Activated naive CD4-positive, alpha-beta T cell treated with anti-CD3 and anti-CD28 coated beads, Interleukin-2, amount 10 ng/mL, durations not matched to agents 7 days and 5 days (primary cell): ENCODE measurements around the gene CAMK1D.
A peak's percentile ranks its signal among the peaks of the same experiment; 100 is the strongest.

Experiments
- CTCF ChIA-PET: fragments of 350-600 bp; sonication (Branson Sonifier 250); formaldehyde crosslinking; loops from one replicate; lab custom pipeline; 2021; ENCODE audit warnings: antibody characterized with exemption; lab: Charles Lee
- DNase-seq: peaks from one replicate; pipeline ENCODE4 v3.0.0-alpha.2; 2020
- H3K27ac Mint-ChIP-seq: one replicate; pipeline ENCODE4 v1.8.0; 2021; ENCODE audit warnings: mild to moderate bottlenecking, moderate library complexity, mixed read lengths
- H3K27me3 Mint-ChIP-seq: one replicate; pipeline ENCODE4 v1.8.0; 2021; ENCODE audit warnings: mild to moderate bottlenecking, mixed read lengths
- H3K36me3 Mint-ChIP-seq: one replicate; pipeline ENCODE4 v1.8.0; 2021; ENCODE audit warnings: mixed read lengths
- H3K4me1 Mint-ChIP-seq: one replicate; pipeline ENCODE4 v1.8.0; 2021; ENCODE audit warnings: mixed read lengths
- H3K4me3 Mint-ChIP-seq: one replicate; pipeline ENCODE4 v1.8.0; 2021; ENCODE audit warnings: mild to moderate bottlenecking, moderate library complexity, mixed read lengths
- H3K9me3 Mint-ChIP-seq: one replicate; pipeline ENCODE4 v1.8.0; 2021; ENCODE audit warnings: mixed read lengths

CAMK1D gene

DNA sequence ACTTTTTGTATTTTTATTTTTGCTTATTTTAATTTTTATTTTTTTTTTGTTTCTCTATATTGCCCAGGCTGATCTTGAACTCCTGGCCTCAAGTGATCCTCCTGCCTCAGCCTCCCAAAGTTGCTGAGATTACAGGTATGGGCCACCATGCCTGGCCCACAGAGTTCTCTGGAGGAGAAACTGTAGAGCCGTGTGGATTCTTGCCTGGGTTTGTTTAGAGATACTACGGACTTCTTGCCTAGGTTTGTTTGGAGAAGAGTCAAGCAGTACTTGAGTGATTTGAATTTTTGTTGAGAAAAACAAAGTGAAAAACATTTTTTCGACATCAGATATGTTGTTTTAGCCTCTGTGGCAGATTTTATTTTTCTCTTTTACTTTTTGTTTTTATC is 99.0 kb downstream of the CAMK1D start:
- peaks cover 8% of the 10 kb centered on the region for H3K9me3 Mint-ChIP-seq
- H3K27ac Mint-ChIP-seq = peak overlapping the region; percentile 86
- DNase-seq = no peak
- H3K4me3 Mint-ChIP-seq = peak overlapping the region; percentile 25
- H3K4me1 Mint-ChIP-seq = peaks cover 22% of the 10 kb centered on the region
- CTCF ChIA-PET = no interaction called here
- H3K36me3 Mint-ChIP-seq = peaks cover 6% of the 10 kb centered on the region
- H3K27me3 Mint-ChIP-seq = peaks cover 24% of the 10 kb centered on the region

DNA sequence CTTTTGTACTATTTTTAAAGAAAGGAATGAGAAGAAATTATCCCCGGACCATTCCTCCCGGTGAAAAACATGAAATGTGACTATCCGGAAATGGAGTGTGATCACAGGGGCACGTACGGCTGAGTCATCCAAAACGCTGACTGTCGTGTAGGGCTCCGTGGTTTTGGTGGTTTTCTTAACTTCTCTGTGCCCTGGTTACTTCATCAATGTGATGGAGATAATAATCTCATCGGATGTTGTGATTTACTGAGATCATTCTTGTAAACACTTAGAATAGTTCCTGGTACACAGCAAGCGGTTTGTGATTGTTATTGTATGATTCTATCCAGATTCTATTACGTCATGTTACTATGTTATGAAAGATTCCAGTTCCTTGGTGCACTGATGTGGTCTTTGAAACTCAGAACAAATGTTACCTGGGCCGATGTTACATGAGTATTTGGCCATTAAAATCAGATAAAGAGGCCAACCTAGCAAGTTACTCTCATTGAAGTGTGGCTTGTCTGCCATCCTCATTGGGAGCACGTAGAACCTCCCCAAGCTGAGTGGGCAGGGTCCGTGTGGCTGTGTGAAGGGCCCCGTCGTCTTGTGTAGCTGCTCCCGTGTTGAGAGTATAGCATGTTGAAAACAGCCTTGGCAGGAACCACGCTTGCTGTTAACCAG is 99.5 kb downstream of the CAMK1D start:
- Mint-ChIP-seq H3K9me3 (peaks cover 8% of the 10 kb centered on the region), H3K4me3 (peak overlapping the region; percentile 25), H3K36me3 (peaks cover 6% of the 10 kb centered on the region), H3K4me1 (peaks cover 22% of the 10 kb centered on the region), H3K27ac (peak overlapping the region; percentile 86), H3K27me3 (peaks cover 24% of the 10 kb centered on the region)
- CTCF ChIA-PET = interaction anchor here (2.1 kb wide), 1 partner anchor 207 kb away, joined by 7 read pairs; no protein-coding TSS in a partner anchor
- DNase-seq = peak; percentile 84

DNA sequence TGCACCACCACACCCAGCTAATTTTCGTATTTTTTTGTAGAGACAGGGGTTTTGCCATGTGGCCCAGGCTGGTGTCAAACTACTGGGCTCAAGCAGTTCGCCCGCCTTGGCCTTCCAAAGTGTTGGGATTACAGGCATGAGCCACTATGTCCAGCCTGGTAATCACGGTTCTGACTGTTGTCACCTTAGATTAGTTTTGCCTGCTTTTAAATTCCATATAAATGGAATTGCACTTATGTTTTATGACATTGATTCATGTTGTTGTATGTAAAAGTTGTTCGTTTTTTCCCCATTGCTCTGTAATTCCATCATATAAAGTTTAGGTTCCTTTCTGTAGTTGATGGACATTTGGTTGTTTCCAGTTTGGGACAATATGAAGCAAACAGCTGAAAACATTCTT is 106.0 kb downstream of the CAMK1D start:
- Mint-ChIP-seq H3K9me3 (no peaks in the 10 kb centered on the region), H3K4me1 (no peaks in the 10 kb centered on the region), H3K4me3 (no peak overlapping the region), H3K27me3 (peaks cover 17% of the 10 kb centered on the region), H3K27ac (no peak overlapping the region), H3K36me3 (no peaks in the 10 kb centered on the region)
- no peak for DNase-seq
- CTCF ChIA-PET = no interaction called here

DNA sequence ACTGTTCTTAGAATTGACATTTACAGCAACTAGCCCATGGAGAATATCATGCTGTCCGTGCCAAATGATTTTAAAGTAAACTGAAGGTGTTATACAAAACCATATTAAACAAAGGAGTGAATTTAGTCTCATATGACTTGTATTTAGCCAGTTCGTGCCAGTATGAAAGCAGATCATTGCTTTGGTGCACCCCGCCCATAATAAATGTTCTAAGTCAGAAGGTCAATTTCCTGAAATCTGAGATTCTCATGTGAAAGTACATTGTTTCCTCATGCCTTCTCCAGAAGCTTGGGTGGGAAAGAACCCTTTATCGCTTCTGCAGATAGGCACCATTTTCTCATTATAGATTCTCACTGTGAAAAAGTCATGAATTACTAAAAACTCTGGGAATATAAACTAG is 106.4 kb downstream of the CAMK1D start:
- no peaks in the 10 kb centered on the region for H3K36me3 Mint-ChIP-seq
- H3K27ac Mint-ChIP-seq = no peak overlapping the region
- H3K27me3 Mint-ChIP-seq = peaks cover 12% of the 10 kb centered on the region
- no peaks in the 10 kb centered on the region for H3K4me1 Mint-ChIP-seq
- no peak overlapping the region for H3K4me3 Mint-ChIP-seq
- no peak for DNase-seq
- H3K9me3 Mint-ChIP-seq = no peaks in the 10 kb centered on the region
- CTCF ChIA-PET = no interaction called here

DNA sequence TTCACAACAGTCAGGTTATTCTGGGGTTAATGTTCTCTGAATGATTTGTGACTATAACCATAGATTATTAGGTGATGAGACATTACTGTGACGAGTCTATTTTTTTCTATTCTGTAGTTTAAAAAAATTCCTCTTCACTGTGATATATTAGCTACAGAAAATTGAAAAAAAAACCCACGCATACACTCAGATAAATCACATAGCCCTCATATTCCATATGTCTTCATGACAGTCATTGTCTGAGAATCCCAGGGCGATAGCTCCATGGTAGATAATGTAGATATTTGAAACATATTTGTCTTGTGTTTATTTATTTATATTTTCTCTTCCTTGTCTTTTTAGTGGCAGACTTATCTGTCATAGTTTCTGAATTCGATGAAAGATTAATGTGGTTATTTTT is 110.0 kb downstream of the CAMK1D start:
- Mint-ChIP-seq H3K9me3 (no peaks in the 10 kb centered on the region), H3K4me1 (no peaks in the 10 kb centered on the region), H3K27ac (no peak overlapping the region), H3K27me3 (no peaks in the 10 kb centered on the region), H3K4me3 (no peak overlapping the region), H3K36me3 (no peaks in the 10 kb centered on the region)
- no peak for DNase-seq
- CTCF ChIA-PET = no interaction called here

DNA sequence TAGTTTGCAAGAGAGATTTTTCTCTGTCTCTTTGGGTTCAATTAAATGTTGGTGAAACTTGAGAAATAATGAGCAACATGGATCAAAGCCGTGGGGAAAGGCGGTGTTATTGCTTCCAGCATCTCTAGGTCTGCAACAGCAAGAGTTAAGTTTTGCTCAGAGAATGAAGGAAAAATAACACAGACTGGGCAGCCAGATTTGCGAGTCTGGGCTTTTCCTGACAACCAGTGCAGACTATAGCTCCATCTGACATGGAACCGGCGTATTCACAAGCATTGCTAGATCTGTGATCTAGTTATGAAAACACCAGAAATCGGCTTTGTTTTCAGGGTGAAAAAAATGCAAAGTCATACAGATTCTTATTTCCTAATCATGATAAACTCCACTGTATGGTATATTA is 110.4 kb downstream of the CAMK1D start:
- CTCF ChIA-PET = interaction anchor here (0.7 kb wide), 1 partner anchor 8 kb away, joined by 3 read pairs; no protein-coding TSS in a partner anchor
- Mint-ChIP-seq H3K9me3 (no peaks in the 10 kb centered on the region), H3K36me3 (no peaks in the 10 kb centered on the region), H3K4me3 (no peak overlapping the region), H3K27me3 (no peaks in the 10 kb centered on the region), H3K27ac (no peak overlapping the region), H3K4me1 (no peaks in the 10 kb centered on the region)
- DNase-seq = no peak

DNA sequence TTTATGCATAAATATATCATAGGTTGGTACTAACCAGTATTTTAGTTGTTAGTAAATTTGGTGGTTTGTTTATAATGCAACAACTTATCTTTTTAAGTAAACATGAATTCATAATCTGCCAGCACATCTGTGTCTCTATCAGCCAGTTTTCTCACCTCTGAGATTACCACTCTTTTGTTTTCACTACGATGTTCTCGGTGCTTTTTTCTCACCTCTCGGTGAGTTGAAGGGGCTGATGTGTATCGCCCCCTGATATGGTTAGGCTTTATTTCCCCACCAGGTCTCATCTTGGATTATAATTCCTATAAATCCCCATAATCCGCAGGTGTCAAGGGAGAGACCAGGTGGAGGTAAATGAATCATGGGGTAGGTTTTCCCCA is 114.1 kb downstream of the CAMK1D start:
- DNase-seq = no peak
- CTCF ChIA-PET = no interaction called here
- peaks cover 4% of the 10 kb centered on the region for H3K27me3 Mint-ChIP-seq
- no peak overlapping the region for H3K4me3 Mint-ChIP-seq
- H3K36me3 Mint-ChIP-seq = no peaks in the 10 kb centered on the region
- H3K9me3 Mint-ChIP-seq = no peaks in the 10 kb centered on the region
- H3K4me1 Mint-ChIP-seq = peaks cover 9% of the 10 kb centered on the region
- no peak overlapping the region for H3K27ac Mint-ChIP-seq

DNA sequence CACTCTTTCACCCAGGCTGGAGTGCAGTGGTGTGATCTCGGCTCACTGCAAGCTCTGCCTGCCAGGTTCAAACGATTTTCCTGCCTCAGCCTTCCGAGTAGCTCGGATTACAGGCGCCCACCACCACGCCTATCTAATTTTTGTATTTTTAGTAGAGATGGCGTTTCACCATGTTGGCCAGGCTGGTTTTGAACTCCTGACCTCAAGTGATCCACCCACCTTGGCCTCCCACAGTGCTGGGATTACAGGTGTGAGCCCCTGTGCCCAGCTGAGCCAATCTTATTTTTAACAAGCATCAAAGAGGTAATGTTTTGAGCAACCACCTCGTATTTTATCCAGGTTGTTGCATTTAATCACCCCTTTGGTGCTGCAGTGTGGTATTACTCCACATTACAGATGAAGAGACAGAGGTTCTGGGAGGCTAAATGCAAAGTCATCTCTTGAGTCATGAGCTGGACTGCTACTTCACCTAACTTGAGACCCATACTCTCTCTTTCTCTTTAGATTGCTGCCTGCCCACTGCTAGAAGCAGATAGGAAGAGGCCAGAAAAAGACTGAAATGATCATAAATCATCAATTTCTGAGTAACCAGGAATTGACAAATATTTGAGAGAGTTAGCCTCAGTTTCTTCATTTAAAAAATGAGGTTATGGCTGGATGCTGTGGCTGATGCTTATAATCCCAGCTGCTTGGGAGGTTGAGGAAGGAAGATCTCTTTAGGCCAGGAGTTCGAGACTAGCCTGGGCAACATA is 116.2 kb downstream of the CAMK1D start:
- Mint-ChIP-seq H3K4me3 (no peak overlapping the region), H3K27me3 (peaks cover 4% of the 10 kb centered on the region), H3K27ac (no peak overlapping the region), H3K4me1 (peaks cover 9% of the 10 kb centered on the region), H3K36me3 (no peaks in the 10 kb centered on the region), H3K9me3 (no peaks in the 10 kb centered on the region)
- CTCF ChIA-PET = interaction anchor here (1.5 kb wide), 1 partner anchor 191 kb away, joined by 4 read pairs; no protein-coding TSS in a partner anchor
- no peak for DNase-seq

DNA sequence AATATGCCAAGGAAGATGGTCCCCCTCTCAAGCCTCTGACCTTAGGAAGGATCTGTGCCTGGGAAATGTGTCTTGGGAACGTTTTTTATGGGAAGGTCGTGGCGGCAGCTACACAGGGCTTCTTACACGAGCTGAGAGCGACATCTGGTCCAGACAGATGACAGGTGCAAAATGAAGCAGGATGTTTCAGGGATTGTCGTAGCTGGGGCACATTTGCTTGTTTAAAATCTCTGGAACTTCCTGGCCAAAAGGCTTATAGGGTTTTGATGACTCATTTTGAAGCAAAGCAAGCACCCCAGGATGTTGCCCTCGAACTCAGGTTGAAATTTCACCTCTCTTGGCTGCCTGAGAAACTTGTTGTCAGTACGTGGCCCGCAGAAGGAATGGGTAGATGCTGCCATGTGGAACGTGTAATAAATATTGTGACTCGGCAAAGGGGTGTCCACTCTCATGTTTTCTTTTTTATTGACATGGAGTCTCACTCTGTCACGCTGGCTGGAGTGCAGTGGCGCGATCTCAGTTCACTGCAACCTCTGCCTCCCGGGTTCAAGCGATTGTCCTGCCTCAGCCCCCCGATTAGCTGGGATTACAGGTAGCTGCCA is 117.5 kb downstream of the CAMK1D start:
- H3K4me3 Mint-ChIP-seq = no peak overlapping the region
- H3K36me3 Mint-ChIP-seq = no peaks in the 10 kb centered on the region
- no peaks in the 10 kb centered on the region for H3K9me3 Mint-ChIP-seq
- no peak overlapping the region for H3K27ac Mint-ChIP-seq
- DNase-seq = no peak
- H3K4me1 Mint-ChIP-seq = peaks cover 9% of the 10 kb centered on the region
- CTCF ChIA-PET = interaction anchor here (1.5 kb wide), 1 partner anchor 189 kb away, joined by 4 read pairs; no protein-coding TSS in a partner anchor
- peaks cover 4% of the 10 kb centered on the region for H3K27me3 Mint-ChIP-seq

DNA sequence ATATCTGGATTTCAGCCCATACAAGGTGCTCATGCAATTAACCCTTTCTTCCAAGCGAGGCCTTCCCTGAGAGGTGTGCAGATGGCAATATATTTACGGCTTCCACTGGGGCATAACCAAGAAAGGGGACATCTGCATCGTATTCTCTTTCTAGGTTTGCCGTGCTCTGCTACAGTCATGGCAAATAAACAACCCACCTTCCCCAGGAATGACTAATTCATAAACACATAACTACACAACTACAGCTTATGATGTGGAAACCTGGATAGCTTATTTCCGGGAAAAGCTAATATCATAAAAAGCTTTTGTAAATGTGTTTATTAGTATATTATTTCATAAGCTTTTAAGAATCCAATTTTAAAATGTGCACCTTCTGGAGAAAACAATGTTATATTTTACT is 120.0 kb downstream of the CAMK1D start:
- Mint-ChIP-seq H3K4me1 (peaks cover 9% of the 10 kb centered on the region), H3K4me3 (no peak overlapping the region), H3K36me3 (no peaks in the 10 kb centered on the region), H3K9me3 (no peaks in the 10 kb centered on the region), H3K27ac (no peak overlapping the region), H3K27me3 (peaks cover 4% of the 10 kb centered on the region)
- no peak for DNase-seq
- CTCF ChIA-PET = interaction anchor here (1.3 kb wide), 1 partner anchor 11 kb away, joined by 3 read pairs; no protein-coding TSS in a partner anchor

DNA sequence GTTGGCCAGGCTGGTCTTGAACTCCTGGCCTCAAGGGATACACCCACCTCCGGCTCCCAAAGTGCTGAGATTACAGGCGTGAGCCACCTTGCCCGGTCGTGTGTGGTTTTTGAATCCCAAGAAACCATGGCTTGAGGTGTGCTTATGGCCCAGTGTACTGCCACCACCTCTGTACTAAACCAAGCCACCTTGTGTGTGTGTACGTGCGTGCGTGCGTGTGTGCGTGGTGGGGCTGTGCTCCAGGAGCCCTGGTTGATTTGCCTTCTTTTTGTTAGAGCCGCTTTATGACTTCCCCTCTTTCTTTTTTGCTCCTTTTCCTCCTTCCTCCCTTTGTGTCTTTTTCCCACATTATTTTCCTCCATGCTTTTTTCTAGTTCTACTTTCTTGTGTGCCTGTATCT is 121.4 kb downstream of the CAMK1D start:
- H3K9me3 Mint-ChIP-seq = peaks cover 3% of the 10 kb centered on the region
- DNase-seq = no peak
- H3K27ac Mint-ChIP-seq = no peak overlapping the region
- H3K36me3 Mint-ChIP-seq = no peaks in the 10 kb centered on the region
- peaks cover 4% of the 10 kb centered on the region for H3K27me3 Mint-ChIP-seq
- H3K4me3 Mint-ChIP-seq = no peak overlapping the region
- H3K4me1 Mint-ChIP-seq = peaks cover 8% of the 10 kb centered on the region
- CTCF ChIA-PET = no interaction called here

DNA sequence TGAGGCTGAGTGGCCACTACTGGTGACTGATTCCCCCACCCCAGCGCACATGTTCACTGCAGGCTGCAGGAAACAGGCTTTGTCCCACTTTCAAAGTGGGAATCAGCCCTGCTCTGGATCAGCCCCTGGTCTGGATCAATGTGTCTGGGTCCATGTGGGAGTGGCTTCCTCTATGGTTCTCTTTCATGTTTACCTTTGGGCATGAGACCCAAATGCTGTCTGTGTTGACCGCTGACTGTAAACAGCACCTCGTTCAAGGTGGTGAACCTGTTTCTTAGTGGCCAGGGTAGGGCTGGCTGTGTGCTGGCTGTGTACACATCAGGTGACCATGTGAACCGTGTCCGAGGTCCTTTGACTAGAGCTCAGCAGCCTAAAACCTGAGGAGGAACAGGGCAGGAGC is 121.8 kb downstream of the CAMK1D start:
- peaks cover 6% of the 10 kb centered on the region for H3K4me1 Mint-ChIP-seq
- peaks cover 3% of the 10 kb centered on the region for H3K9me3 Mint-ChIP-seq
- no peak overlapping the region for H3K27ac Mint-ChIP-seq
- DNase-seq = no peak
- CTCF ChIA-PET = interaction anchor here (1.4 kb wide), 1 partner anchor 13 kb away, joined by 3 read pairs; no protein-coding TSS in a partner anchor
- H3K27me3 Mint-ChIP-seq = peaks cover 4% of the 10 kb centered on the region
- H3K4me3 Mint-ChIP-seq = no peak overlapping the region
- no peaks in the 10 kb centered on the region for H3K36me3 Mint-ChIP-seq

DNA sequence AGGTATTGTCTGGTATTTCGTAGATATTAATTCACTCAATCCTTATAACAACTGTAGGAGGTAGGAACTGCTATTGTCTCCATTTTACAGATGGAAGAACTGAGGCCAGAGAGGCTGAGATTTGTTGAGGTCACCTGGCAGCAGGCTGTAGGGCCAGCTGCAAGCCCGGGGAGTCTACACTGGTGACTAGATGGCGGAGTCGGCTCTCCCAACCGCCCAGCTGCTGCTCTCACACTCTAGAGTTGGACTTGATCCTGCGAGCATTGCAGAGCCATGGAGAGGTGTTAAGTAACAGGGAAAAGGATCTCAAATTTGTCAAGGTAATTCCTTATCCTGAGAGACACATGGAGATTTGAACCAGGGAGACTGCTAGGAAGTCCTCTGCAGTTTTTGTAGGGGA is 124.1 kb downstream of the CAMK1D start:
- Mint-ChIP-seq H3K4me3 (no peak overlapping the region), H3K4me1 (no peaks in the 10 kb centered on the region), H3K36me3 (no peaks in the 10 kb centered on the region), H3K27ac (no peak overlapping the region), H3K27me3 (no peaks in the 10 kb centered on the region), H3K9me3 (peaks cover 3% of the 10 kb centered on the region)
- no peak for DNase-seq
- CTCF ChIA-PET = no interaction called here

DNA sequence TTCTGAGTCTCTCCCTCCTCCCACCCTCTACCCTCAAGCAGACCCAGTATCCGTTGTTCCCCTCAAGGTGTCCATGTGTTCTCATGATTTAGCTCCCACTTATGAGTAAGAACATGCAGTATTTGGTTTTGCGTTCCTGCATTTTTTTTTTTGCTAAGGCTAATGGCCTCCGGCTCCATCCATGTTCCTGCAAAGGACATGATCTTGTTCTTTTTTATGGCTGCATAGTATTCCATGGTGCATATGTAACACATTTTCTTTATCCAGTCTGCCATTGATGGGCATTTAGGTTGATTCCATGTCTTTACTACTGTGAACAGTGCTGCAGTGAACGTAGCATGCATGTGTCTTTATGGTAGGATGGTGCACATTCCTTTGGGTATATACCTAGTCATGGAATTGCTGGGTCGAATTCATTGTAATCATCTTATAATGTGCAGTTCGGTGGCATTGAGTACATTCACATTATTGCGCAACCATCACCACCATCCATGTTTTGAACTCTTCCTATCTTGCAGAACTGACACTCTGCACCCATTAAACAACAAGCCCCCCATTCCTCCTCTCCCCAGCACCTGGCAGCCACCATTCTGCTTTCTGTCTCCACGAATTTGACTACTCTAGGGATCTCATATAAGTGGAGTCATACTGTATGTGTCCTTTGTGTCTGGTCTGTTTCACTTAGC is 125.5 kb downstream of the CAMK1D start:
- CTCF ChIA-PET = no interaction called here
- DNase-seq = no peak
- no peaks in the 10 kb centered on the region for H3K27me3 Mint-ChIP-seq
- H3K27ac Mint-ChIP-seq = no peak overlapping the region
- no peaks in the 10 kb centered on the region for H3K4me1 Mint-ChIP-seq
- H3K9me3 Mint-ChIP-seq = peaks cover 3% of the 10 kb centered on the region
- no peak overlapping the region for H3K4me3 Mint-ChIP-seq
- H3K36me3 Mint-ChIP-seq = no peaks in the 10 kb centered on the region
